NOMO-1 treated with dmso at 0.1 percent for 144 hours (cell line): Measurements from ENCODE around the gene CATSPERE.
A peak's percentile ranks its signal among the peaks of the same experiment; 100 is the strongest.

Source experiments
- DNase-seq: peaks from one replicate; lab custom pipeline; 2025; ENCODE audit not compliant: unreplicated experiment; lab: John Stamatoyannopoulos, UW

CATSPERE gene

GRCh38 chr1:244626709-244627108 is 165.6 kb downstream of the CATSPERE start:
- DNase-seq, result no peak

DNA sequence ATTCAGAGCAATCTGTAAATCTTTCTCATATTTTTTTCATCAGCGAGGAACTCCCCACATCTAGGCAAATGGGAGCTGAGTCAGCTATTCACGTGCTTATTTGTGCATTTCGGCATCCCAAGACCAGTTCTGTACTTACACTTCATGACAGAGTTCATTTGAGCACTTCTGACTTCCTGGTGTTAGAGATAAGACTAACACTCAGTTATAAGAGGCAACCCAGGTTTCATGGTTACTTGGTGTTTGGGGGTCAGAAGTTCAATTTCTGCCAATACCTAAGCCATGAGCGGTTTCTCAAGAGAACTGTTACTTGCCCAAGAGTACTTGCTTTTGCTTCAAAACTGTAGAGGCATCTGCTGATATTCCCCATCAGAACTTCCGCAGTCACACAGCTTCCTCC is 167.7 kb downstream of the CATSPERE start:
- no peak for DNase-seq

GRCh38 chr1:244633140-244633539 is 172.1 kb downstream of the CATSPERE start:
- DNase-seq, result no peak

DNA sequence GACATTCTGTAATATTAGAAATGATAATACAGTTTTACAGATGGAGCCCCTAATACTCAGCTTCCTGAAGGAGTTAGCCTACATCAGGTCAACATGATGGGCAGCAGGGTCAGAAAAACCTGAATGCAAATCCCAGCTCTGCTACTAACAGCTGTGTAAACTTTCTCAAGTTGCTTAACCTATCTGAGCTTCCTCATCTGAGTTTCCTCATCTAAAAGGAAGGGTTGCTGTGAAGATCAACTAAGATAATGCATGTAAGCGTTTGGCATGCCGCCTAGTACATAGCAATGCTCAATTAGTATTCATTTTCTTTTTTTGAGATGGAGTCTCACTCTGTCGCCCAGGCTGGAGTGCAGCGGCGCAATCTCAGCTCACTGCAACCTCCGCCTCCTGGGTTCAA is 173.5 kb downstream of the CATSPERE start:
- DNase-seq, result no peak

DNA sequence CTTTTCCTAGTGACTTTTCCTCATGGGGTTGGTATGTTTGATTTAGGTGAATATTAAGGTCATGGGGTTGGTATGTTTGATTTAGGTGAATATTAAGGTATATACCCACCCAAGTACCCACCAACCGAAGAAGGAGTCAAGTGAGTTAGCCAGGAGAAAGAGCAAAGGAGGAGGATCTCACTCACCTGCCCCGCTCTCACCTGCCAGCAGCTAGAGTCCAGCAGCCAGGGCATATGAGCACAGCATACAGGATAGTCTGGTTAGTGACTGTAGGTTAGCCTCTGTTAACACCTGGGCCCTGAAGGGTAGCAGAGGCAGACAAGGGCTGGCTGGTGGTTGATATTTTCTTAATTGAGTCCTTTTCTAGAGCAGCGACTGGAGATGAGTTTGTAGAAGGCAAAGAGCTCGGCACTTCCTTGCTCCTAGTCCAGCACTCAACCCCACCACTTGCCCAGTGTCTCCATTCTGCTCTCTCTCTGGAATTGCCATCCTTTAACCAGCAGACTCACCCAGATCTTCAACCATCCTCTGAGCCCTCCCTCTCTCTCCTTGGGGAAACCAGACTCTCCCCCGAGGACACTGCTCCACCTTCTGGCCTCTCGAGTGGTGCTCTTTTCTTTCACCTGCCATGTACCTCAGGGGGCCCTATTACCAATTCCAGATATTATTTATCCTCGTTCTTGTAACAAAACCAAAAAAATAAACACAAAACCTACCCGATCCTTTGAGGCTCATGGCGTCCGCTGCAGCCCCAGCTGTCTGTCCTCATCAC is 175.6 kb downstream of the CATSPERE start:
- DNase-seq, result no peak

DNA sequence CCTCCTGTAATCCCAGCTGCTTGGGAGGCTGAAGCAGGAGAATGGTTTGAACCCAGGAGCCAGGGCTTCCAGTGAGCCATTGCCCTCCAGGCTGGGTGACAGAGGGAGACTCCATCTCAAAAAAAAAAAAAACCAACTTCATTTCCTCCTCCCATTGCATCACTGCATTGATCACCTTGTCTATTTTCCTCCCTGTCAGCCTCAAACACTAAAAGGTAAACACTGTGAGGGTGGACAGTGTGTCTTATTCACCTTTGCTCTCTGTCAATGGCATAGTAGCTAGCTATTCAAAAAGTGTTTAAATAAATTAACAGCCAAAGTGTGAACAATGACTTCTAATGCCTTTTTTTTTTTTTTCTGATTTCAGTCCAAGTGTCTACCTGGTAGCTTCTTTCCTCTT is 178.5 kb downstream of the CATSPERE start:
- no peak for DNase-seq

DNA sequence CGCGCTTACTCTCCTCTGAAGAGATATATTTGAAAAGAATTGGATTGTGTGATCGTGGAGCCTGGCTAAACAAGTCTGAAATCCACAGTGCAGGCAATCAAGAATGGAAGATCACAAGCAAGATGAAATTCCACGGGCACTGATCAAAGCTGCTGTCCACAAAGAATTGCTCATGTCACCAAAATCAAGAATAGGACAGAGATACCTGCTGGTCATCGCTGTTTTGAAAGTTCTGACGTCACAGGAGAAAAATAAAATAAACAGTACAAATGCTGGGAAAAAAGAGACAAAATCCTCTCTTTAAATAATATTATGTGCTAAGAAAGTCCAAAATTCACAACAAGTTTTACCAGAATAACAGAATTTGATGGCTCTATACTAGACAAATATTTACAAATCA is 179.8 kb downstream of the CATSPERE start:
- no peak for DNase-seq

GRCh38 chr1:244642526-244642925 is 181.5 kb downstream of the CATSPERE start:
- no peak for DNase-seq

DNA sequence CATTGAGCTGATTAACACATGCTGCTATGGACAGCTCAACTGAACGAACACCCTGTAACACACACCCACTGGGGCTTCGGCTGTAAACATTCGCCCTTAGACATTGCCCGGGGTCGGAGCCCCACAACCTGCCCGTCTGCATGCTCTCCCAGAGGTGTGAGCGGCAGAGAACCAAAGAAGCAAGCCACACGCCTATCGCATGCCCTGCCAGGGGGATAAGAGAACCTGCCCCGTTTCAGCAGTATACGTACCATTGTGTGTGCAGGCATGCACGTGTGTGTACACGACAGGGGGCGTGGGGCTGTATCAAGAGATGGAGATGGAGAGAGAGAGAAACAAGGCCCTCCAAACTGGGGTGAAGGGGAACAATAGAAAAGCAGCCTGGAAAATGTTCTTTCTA is 181.9 kb downstream of the CATSPERE start:
- no peak for DNase-seq

GRCh38 chr1:244645414-244645813 is 184.3 kb downstream of the CATSPERE start:
- no peak for DNase-seq

- DNase-seq, result no peak
Observed at GRCh38 chr1:244645890-244646289, 184.8 kb downstream of the CATSPERE start.

GRCh38 chr1:244647819-244648218 is 186.7 kb downstream of the CATSPERE start:
- no peak for DNase-seq

GRCh38 chr1:244651956-244652622 is 191.0 kb downstream of the CATSPERE start:
- DNase-seq, result no peak

DNA sequence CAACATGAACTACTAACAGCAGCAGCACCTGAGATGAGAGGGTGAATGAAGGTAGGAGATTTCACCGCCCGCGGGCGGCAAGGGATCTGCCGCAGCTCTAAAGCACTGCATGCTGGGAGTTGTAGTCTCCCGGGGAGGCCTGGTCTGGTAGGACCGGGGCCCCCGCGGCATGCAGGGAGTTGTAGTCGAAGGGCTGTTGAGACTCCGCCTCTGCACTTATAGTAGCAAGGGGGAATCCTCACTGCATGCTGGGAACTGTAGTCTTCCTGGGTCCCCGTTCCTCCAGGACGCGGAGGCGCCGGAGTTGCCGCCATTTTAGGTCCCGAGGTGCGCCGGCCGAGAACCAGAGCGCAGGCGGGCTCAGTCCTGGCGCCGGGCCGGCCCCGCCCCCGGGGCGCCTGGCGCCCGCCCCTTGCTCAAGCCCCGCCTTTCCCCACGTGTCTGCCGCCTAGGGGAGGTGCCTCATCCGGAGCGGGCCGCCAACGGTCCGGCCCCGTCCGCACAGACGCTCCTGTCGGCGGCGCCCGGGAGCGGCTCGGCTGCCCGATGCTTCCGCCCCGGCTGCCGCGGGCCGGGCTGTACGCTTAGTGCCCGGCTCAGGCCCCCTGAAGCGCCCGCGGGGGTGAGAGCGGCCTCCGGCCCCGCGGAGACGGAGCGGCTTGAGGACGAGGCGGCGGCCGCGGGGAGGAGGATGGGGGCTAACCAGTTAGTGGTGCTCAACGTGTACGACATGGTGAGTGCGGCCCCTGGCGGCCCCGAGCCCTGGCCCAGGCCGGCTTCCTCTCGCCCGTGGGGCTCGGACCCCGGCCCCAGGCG is 191.8 kb downstream of the CATSPERE start, which contains the start of gene DESI2:
DESI2 (plus strand) TSS at position 504 of the 816 bp plus-strand sequence; CDS start at position 692, 188 bp downstream.
- peak; percentile 94 for DNase-seq

- no peak for DNase-seq
Observed at GRCh38 chr1:244653439-244654107, 192.5 kb downstream of the CATSPERE start.

DNA sequence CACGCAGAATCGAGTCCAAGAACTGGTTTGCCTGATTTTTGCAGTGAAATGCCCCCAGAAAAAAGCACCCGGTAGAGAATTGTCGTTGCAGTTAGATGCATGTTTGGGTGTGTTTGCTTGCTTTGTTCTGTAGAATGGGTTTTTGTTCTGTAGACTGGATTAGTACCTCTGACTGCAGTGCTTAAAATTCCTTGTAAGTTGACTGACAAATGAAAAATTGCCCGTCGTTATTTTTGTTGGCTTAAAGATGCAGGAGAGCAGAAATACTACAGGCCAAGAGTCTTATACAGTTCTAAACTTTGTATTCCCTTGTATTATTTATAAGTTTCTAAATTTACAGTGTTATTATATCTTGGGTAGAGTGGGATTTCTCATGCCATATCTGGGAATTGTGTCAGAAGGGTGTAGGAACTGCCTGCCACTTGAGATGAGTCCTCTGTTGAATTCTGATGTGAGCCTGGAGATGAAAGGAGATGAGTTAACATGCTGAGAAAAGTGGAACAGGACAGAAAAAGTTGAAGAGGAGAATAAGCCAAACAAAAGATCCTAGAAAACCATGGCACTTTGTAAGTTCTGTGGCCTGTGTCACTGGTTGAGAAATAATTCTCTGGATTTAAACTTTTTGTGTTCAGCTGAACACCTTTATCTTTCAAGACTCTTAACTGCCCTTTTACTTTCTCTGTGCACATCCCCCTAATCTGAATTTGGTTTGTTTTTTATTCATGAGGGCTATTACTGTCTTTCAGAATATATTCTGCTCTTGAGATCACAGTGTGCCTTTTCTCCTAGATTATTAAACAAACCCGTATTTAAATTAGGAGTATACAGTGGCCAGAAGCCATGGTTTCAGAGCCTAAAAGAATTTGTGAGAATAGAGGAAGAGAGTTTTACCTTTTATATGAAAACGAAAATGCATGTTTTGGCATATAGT is 193.3 kb downstream of the CATSPERE start:
- no peak for DNase-seq

DNA sequence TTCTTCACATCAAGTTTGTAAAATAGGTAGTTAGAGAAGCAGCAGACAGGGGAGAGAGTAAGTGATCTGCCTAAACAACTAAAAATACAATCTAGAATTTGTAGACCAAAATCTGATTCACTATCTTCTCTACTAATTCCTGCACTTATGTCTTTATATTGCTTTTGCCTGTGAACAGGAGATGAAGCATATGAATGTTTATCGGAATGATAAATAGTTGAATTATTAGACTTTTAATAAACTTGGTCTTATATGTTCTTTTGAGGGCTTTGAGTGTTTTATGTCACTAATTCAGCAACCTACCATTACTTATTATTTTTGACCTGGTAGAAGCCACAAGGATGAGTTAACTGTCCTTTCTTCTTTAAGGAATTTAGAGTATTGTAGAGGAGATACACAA is 194.1 kb downstream of the CATSPERE start:
- no peak for DNase-seq

DNA sequence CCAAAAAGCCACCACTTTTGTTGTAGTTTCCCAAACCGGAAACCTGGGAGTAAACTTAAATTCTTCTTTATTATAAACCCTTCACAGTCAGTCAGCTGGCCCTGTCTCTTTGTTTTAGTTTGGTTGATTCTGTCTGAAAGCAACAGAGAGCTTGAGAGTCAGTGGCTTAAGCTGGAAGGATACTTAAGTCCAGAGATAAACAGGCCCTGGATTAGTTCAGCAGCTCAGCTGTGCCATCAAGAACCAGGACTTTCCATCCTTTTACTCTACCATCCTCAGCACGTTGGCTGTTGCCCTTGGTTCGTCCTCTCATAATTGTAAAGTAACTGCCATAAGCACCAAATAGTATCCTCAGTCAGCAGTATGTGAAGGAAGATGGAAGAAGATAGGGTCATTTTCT is 196.3 kb downstream of the CATSPERE start:
- DNase-seq, result no peak

DNA sequence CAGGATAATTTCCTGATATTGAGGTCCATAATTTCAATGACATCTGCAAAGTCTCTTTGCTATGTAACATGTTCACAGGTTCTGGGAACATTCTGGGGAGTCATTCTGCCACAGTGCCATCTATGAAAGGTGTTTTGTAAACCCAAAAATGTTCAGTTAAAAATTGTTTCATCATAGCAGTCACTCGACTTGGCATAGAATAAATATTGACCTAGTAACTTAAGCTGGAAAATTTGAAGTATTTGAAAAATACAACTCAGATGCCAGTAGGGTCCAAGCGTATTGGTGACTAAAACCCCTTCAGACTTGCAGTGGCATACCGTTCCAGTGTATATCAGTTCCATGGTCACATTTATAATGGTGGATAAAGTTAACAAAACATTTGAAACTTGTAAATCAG is 198.6 kb downstream of the CATSPERE start:
- DNase-seq, result no peak

DNA sequence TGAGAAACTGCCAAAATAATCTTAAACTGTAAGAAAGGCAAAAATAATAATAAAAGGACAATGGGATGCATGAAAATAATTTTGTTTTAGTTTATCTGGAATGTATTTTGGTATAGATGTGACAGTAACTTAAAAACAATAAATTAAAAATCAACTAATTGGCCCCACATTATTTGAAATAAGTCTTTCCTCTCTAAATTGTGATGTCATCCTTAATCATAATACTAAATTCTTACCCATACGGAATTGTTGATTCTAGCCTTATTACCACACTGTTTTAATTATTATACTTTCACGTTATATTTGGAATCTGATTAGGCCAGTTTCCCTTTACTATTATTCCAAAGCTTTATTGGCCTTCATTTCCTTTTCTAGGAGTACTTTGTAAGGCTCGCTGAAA is 199.5 kb downstream of the CATSPERE start:
- DNase-seq, result no peak
